ENCODE measurements around the gene FBXO46. TPM values are rescaled to one million over a fixed set of nuclear protein-coding genes. Genes with fewer than 3 reads are reported as not detected.
A peak's percentile ranks its signal among the peaks of the same experiment; 100 is the strongest.

Gene FBXO46
- total RNA-seq, 1 donor from 2014 or later: 44.7 TPM

DNA sequence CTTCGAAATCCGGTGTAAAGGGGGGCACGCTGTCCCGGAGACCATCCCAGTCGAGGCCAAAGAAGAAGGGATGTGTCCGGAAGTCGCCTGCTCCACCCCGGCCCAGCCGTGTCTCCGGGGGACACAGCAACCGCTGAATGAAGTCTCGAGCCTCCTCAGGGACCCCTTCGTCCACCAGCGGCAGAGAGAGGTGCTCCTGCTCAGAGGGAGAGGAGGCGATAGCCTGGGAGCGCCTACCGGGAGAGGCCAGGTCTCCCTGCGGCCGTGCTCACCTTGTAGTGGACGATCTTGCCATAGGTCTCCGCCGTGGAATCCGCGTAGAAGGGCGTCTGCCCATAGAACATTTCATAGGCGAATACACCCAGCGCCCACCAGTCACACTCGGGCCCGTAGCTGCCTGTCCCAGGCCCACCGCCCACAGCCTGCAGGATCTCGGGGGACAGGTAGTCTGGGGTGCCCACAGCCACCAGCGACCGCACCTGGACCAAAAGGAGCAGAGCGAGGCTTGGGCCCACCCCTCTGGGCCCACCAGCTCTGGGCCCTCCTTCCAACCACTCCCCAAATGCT is 46.8 kb upstream of the FBXO46 start:
- H3K9me3 Mint-ChIP-seq (ENCODE audit: low read depth): no peaks in the 10 kb centered on the region
- no peak for DNase-seq (ENCODE audit: low spot score, unreplicated experiment)
- TF ChIP-seq CTCF (IDR thresholded peaks at IDR 0.05; ENCODE audit: unreplicated experiment): no peak
- no peaks in the 10 kb centered on the region for H3K27me3 Mint-ChIP-seq
- H3K4me1 Mint-ChIP-seq (ENCODE audit: low read depth): peaks cover 17% of the 10 kb centered on the region
- H3K27ac Mint-ChIP-seq: no peak overlapping the region
- H3K4me3 Mint-ChIP-seq (ENCODE audit: low read depth): no peak overlapping the region
- H3K36me3 Mint-ChIP-seq (ENCODE audit: insufficient read depth): peaks cover 25% of the 10 kb centered on the region

- H3K36me3 Mint-ChIP-seq (ENCODE audit: insufficient read depth): peaks cover 31% of the 10 kb centered on the region
- no peaks in the 10 kb centered on the region for H3K27me3 Mint-ChIP-seq
- no peak overlapping the region for H3K4me3 Mint-ChIP-seq (ENCODE audit: low read depth)
- DNase-seq (ENCODE audit: low spot score, unreplicated experiment): no peak
- peaks cover 20% of the 10 kb centered on the region for H3K4me1 Mint-ChIP-seq (ENCODE audit: low read depth)
- H3K9me3 Mint-ChIP-seq (ENCODE audit: low read depth): no peaks in the 10 kb centered on the region
- peak; percentile 55 for TF ChIP-seq CTCF (IDR thresholded peaks at IDR 0.05; ENCODE audit: unreplicated experiment)
- H3K27ac Mint-ChIP-seq: no peak overlapping the region
These were observed 44.1 kb upstream of the FBXO46 start for GRCh38 chr19:45774765-45775164.

- Mint-ChIP-seq H3K4me1 (ENCODE audit: low read depth) (peaks cover 13% of the 10 kb centered on the region), H3K36me3 (ENCODE audit: insufficient read depth) (peaks cover 23% of the 10 kb centered on the region), H3K9me3 (ENCODE audit: low read depth) (no peaks in the 10 kb centered on the region), H3K27ac (peak overlapping the region; percentile 73), H3K27me3 (no peaks in the 10 kb centered on the region), H3K4me3 (ENCODE audit: low read depth) (no peak overlapping the region)
- DNase-seq (ENCODE audit: low spot score, unreplicated experiment): no peak
- TF ChIP-seq CTCF (IDR thresholded peaks at IDR 0.05; ENCODE audit: unreplicated experiment): no peak
These were observed 42.7 kb upstream of the FBXO46 start for GRCh38 chr19:45773384-45773783.

DNA sequence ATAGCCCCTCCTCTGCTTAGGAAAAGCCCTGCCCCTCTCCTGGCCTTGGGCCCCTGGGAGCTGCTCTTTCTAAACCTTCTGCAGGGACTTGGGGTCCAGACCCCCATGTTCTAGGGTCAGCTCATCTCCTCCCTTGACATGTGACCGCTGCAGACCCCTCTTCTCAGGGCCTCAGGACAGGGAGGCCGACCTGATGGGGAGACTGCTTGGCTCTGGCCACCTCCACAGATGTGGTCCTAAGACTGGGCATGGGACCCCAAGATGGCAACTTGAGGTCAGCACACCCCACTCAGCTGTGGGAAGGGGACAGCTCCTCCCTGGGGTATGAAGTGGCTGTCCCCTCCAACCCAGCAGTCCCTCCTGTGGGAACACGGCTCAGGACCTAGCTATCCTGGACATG is 42.2 kb upstream of the FBXO46 start:
- H3K36me3 Mint-ChIP-seq (ENCODE audit: insufficient read depth): peaks cover 21% of the 10 kb centered on the region
- no peaks in the 10 kb centered on the region for H3K9me3 Mint-ChIP-seq (ENCODE audit: low read depth)
- TF ChIP-seq CTCF (IDR thresholded peaks at IDR 0.05; ENCODE audit: unreplicated experiment): no peak
- no peak overlapping the region for H3K4me3 Mint-ChIP-seq (ENCODE audit: low read depth)
- peaks cover 13% of the 10 kb centered on the region for H3K4me1 Mint-ChIP-seq (ENCODE audit: low read depth)
- peak overlapping the region; percentile 73 for H3K27ac Mint-ChIP-seq
- no peak for DNase-seq (ENCODE audit: low spot score, unreplicated experiment)
- H3K27me3 Mint-ChIP-seq: no peaks in the 10 kb centered on the region

DNA sequence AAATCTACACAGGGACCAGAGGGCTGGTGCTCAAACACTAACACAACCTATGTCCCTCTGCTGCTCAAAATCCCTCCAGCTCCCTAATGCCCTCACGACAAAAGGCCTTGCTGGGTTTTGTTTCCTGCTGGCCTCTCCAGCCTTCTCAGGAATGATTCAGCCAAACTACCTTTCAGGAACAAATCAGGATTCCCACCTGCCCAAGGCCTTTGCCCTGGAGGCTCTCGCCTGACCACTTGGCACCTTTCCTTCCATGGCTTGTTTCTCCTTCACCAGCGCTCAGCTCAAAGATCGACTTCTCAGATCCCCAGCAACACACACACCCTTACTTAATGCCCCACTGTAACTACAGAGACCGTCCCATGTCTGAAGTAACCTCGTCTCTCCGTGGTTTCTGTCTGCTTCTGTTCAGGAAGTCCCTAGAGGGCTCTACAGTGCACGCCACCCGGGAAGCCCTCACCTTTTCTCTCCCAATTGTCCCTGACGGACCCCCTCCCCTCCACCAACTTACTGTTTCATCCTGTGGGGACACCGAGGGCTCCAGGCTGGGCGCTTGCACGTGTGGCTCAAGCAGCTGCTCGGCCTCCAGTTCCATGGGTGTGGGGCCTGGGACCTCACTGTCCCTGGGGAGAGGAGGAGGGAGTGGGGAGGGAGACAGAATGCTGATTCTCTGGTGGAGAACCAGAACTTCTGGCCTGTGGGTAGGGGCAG is 41.6 kb upstream of the FBXO46 start:
- TF ChIP-seq CTCF (IDR thresholded peaks at IDR 0.05; ENCODE audit: unreplicated experiment): no peak
- no peaks in the 10 kb centered on the region for H3K27me3 Mint-ChIP-seq
- H3K36me3 Mint-ChIP-seq (ENCODE audit: insufficient read depth): peaks cover 20% of the 10 kb centered on the region
- no peak for DNase-seq (ENCODE audit: low spot score, unreplicated experiment)
- H3K4me3 Mint-ChIP-seq (ENCODE audit: low read depth): peak overlapping the region; percentile 37
- no peaks in the 10 kb centered on the region for H3K9me3 Mint-ChIP-seq (ENCODE audit: low read depth)
- peak overlapping the region; percentile 84 for H3K27ac Mint-ChIP-seq
- H3K4me1 Mint-ChIP-seq (ENCODE audit: low read depth): peaks cover 13% of the 10 kb centered on the region
